ENCODE results near the gene BCAS3. TPM values are rescaled to one million over a fixed set of nuclear protein-coding genes. Genes with fewer than 3 reads are reported as not detected.

BCAS3 gene
- total RNA-seq, 1 experiment from 2014 or later = 26.3 TPM

- CTCF ChIA-PET = no interaction called here
- RAD21 ChIA-PET (ENCODE audit: low non-redundant PET in 1 of 2, low total read pairs in 2 of 2, uncharacterized antibody in 2 of 2, unreplicated experiment in 2 of 2) = no interaction called here
- no peak overlapping the region for H3K9ac ChIP-seq (ENCODE audit: low read length)
- intact Hi-C loops (cut with micrococcal nuclease) = loop anchor here (10.0 kb wide), 1 partner anchor 63 kb away; no protein-coding TSS in a partner anchor
- no peak for DNase-seq (ENCODE audit: low read depth, low spot score)
- no peak for ATAC-seq
- H3K4me2 ChIP-seq (ENCODE audit: low read length) = no peak overlapping the region
- TF ChIP-seq, protein P1, sequence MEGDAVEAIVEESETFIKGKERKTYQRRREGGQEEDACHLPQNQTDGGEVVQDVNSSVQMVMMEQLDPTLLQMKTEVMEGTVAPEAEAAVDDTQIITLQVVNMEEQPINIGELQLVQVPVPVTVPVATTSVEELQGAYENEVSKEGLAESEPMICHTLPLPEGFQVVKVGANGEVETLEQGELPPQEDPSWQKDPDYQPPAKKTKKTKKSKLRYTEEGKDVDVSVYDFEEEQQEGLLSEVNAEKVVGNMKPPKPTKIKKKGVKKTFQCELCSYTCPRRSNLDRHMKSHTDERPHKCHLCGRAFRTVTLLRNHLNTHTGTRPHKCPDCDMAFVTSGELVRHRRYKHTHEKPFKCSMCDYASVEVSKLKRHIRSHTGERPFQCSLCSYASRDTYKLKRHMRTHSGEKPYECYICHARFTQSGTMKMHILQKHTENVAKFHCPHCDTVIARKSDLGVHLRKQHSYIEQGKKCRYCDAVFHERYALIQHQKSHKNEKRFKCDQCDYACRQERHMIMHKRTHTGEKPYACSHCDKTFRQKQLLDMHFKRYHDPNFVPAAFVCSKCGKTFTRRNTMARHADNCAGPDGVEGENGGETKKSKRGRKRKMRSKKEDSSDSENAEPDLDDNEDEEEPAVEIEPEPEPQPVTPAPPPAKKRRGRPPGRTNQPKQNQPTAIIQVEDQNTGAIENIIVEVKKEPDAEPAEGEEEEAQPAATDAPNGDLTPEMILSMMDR (IDR thresholded peaks at IDR 0.05 in 2 of 3, conservative IDR thresholded peaks at IDR 0.05 in 1 of 3; ENCODE audit: borderline replicate concordance in 1 of 3, insufficient read depth in 1 of 3, low read depth in 2 of 3, low read length in 2 of 3) = no peak
- TF ChIP-seq ATF3 (IDR thresholded peaks at IDR 0.05) = no peak
- TF ChIP-seq SP1 (IDR thresholded peaks at IDR 0.05; ENCODE audit: low read depth) = no peak
- no peak for TF ChIP-seq SRF (IDR thresholded peaks at IDR 0.05; ENCODE audit: low read depth)
- no peaks in the 10 kb centered on the region for H3K36me3 ChIP-seq (ENCODE audit: control insufficient read depth in 1 of 2, insufficient read depth in 2 of 2, low read length in 2 of 2)
- no peak overlapping the region for H3K27ac ChIP-seq (ENCODE audit: low read depth, low read length)
- no peaks in the 10 kb centered on the region for H3K27me3 ChIP-seq (ENCODE audit: insufficient read depth, low read length)
- no peaks in the 10 kb centered on the region for H4K20me1 ChIP-seq (ENCODE audit: insufficient read depth)
- H3K4me3 ChIP-seq (replicated peaks in 1 of 2; ENCODE audit: low read depth in 1 of 2, low read length in 2 of 2) = no peak overlapping the region
- H3K4me1 ChIP-seq (ENCODE audit: control insufficient read depth in 1 of 2, insufficient read depth in 2 of 2, low read length in 2 of 2) = no peaks in the 10 kb centered on the region
- POLR2A ChIA-PET = no interaction called here
- BruUV-seq (replicated peaks) = no TSS peak
- H3K9me3 ChIP-seq (ENCODE audit: control insufficient read depth in 1 of 2, insufficient read depth in 1 of 2, low read depth in 1 of 2, low read length in 2 of 2) = no peaks in the 10 kb centered on the region; a peak in 1 of 4 replicates
- H2AFZ ChIP-seq (ENCODE audit: low read depth, low read length, poor library complexity, severe bottlenecking) = no peak overlapping the region
- H3K79me2 ChIP-seq (ENCODE audit: insufficient read depth, low read length) = no peaks in the 10 kb centered on the region
- H3K9me2 ChIP-seq (ENCODE audit: insufficient read depth) = no peaks in the 10 kb centered on the region
Measured at GRCh38 chr17:61097781-61098180, 420.1 kb downstream of the BCAS3 start.

DNA sequence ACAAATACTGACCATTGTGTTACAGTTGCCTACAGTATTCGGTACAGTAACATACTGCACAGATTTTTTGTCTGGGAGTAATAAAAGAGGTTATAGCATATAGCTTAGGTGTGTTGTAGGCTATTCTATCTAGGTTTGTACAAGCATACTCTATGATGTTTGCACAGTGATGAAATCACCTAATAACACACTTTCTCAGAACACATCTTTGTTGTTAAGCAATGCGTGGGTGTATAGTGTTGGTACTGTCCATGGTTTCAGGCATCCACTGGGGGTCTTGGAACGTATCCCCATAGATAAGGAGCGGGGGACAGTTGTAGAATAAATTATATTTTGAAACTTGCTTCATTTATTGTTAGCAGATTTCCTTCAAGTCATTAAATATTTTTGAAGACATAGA lies 428.7 kb downstream of the BCAS3 start:
- RAD21 ChIA-PET (ENCODE audit: low non-redundant PET in 1 of 2, low total read pairs in 2 of 2, uncharacterized antibody in 2 of 2, unreplicated experiment in 2 of 2) = no interaction called here
- Histone ChIP-seq H3K4me3 (replicated peaks in 1 of 2; ENCODE audit: low read depth in 1 of 2, low read length in 2 of 2) (no peak overlapping the region), H3K79me2 (ENCODE audit: insufficient read depth, low read length) (no peaks in the 10 kb centered on the region), H2AFZ (ENCODE audit: low read depth, low read length, poor library complexity, severe bottlenecking) (no peak overlapping the region), H3K9ac (ENCODE audit: low read length) (no peak overlapping the region), H4K20me1 (ENCODE audit: insufficient read depth) (no peaks in the 10 kb centered on the region), H3K36me3 (ENCODE audit: control insufficient read depth in 1 of 2, insufficient read depth in 2 of 2, low read length in 2 of 2) (no peaks in the 10 kb centered on the region), H3K9me2 (ENCODE audit: insufficient read depth) (no peaks in the 10 kb centered on the region), H3K4me1 (ENCODE audit: control insufficient read depth in 1 of 2, insufficient read depth in 2 of 2, low read length in 2 of 2) (no peaks in the 10 kb centered on the region), H3K9me3 (ENCODE audit: control insufficient read depth in 1 of 2, insufficient read depth in 1 of 2, low read depth in 1 of 2, low read length in 2 of 2) (no peaks in the 10 kb centered on the region), H3K27me3 (ENCODE audit: insufficient read depth, low read length) (no peaks in the 10 kb centered on the region), H3K27ac (ENCODE audit: low read depth, low read length) (no peak overlapping the region), H3K4me2 (ENCODE audit: low read length) (no peak overlapping the region)
- CTCF ChIA-PET = no interaction called here
- no TSS peak for BruUV-seq (replicated peaks)
- no peak for TF ChIP-seq SP1 (IDR thresholded peaks at IDR 0.05; ENCODE audit: low read depth)
- TF ChIP-seq YY1 (IDR thresholded peaks at IDR 0.05; ENCODE audit: extremely low read depth, insufficient replicate concordance, low read depth, low read length) = no peak
- no peak for TF ChIP-seq CEBPB (IDR thresholded peaks at IDR 0.05; ENCODE audit: low read depth)
- TF ChIP-seq, protein P2, sequence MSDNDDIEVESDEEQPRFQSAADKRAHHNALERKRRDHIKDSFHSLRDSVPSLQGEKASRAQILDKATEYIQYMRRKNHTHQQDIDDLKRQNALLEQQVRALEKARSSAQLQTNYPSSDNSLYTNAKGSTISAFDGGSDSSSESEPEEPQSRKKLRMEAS (IDR thresholded peaks at IDR 0.05) = no peak
- TF ChIP-seq POLR2AphosphoS5 (IDR thresholded peaks at IDR 0.05; ENCODE audit: low read depth, low read length) = no peak
- no peak for TF ChIP-seq JUND (IDR thresholded peaks at IDR 0.05)
- TF ChIP-seq, protein P1 (IDR thresholded peaks at IDR 0.05 in 2 of 3, conservative IDR thresholded peaks at IDR 0.05 in 1 of 3; ENCODE audit: borderline replicate concordance in 1 of 3, insufficient read depth in 1 of 3, low read depth in 2 of 3, low read length in 2 of 3) = no peak
- intact Hi-C loops (cut with micrococcal nuclease) = no loop called here
- POLR2A ChIA-PET = no interaction called here
- no peak for ATAC-seq
- DNase-seq (ENCODE audit: low read depth, low spot score) = no peak

Data from HCT116 (cell line).